IMR-90 (cell line): ENCODE results near the gene EIF1AD. TPM values are rescaled to one million over a fixed set of nuclear protein-coding genes. Genes with fewer than 3 reads are reported as not detected.

Experiments
- ATAC-seq: fragments of 200-7000 bp; cut with Tn5 transposase; 2 replicates; pipeline ENCODE4 v1.9.1; 2020; ENCODE audit warnings: low read depth, mild to moderate bottlenecking, moderate library complexity
- BruUV-seq: library from RNA; stranded (reverse); fragments of 400-500 nt; replicated peaks from 2 replicates; lab custom pipeline; 2021; lab: Mats Ljungman, UMichigan
- CTCF ChIA-PET: fragments of 300-600 bp; formaldehyde crosslinking; extraction: SDS; loops from one replicate; lab custom pipeline; 2021; ENCODE audit warnings: antibody characterized with exemption; lab: Yijun Ruan, JAX
- POLR2A ChIA-PET: fragments of 300-600 bp; sonication (Branson Sonifier 250); formaldehyde crosslinking; loops from one replicate; lab custom pipeline; 2022; ENCODE audit warnings: antibody characterized with exemption; ENCODE audit not compliant: unreplicated experiment; lab: Charles Lee
- DNase-seq: peaks from one replicate; pipeline ENCODE4 v3.0.0; 2013
- H2AFZ ChIP-seq: replicated peaks from 2 replicates; pipeline ENCODE3; 2013; ENCODE audit warnings: low read length, mild to moderate bottlenecking; ENCODE audit not compliant: poor library complexity
- H2AK5ac ChIP-seq: 2 replicates; pipeline ENCODE4 v1.6.1; 2013; ENCODE audit warnings: low read depth, low read length, inconsistent platforms
- H2AK9ac ChIP-seq: replicated peaks from 2 replicates; pipeline ENCODE3; 2013; ENCODE audit warnings: mild to moderate bottlenecking, low read depth, low read length, moderate library complexity; ENCODE audit not compliant: poor library complexity
- H2BK120ac ChIP-seq: 2 replicates; pipeline ENCODE4 v1.6.1; 2013; ENCODE audit warnings: low read depth, low read length, inconsistent platforms
- H2BK15ac ChIP-seq: 3 replicates; pipeline ENCODE4 v1.6.1; 2013; ENCODE audit warnings: low read depth, low read length, inconsistent platforms
- H2BK20ac ChIP-seq: 2 replicates; pipeline ENCODE4 v1.6.1; 2013; ENCODE audit warnings: low read depth, mild to moderate bottlenecking, inconsistent platforms, low read length, moderate library complexity
- H2BK5ac ChIP-seq: 2 replicates; pipeline ENCODE4 v1.6.1; 2013; ENCODE audit warnings: mild to moderate bottlenecking, low read depth, low read length, inconsistent platforms; ENCODE audit not compliant: poor library complexity, severe bottlenecking
- H3K14ac ChIP-seq: replicated peaks from 2 replicates; pipeline ENCODE4 v1.6.1; 2013; ENCODE audit warnings: low read depth, low read length, inconsistent platforms
- H3K18ac ChIP-seq: 2 replicates; pipeline ENCODE4 v1.6.1; 2013; ENCODE audit warnings: low read depth, low read length, control low read depth
- H3K23ac ChIP-seq: 2 replicates; pipeline ENCODE4 v1.6.1; 2013; ENCODE audit warnings: low read depth, low read length, inconsistent platforms
- H3K27ac ChIP-seq: 2 replicates; pipeline ENCODE4 v1.5.1; 2013; ENCODE audit warnings: mild to moderate bottlenecking, control low read depth, low read length; ENCODE audit not compliant: insufficient read depth
- H3K27me3 ChIP-seq: 2 replicates; pipeline ENCODE4 v1.6.1; 2013; ENCODE audit warnings: low read length; ENCODE audit not compliant: control insufficient read depth, insufficient read depth
- H3K36me3 ChIP-seq: 2 replicates; pipeline ENCODE4 v1.6.1; 2013; ENCODE audit warnings: low read length, mixed read lengths; ENCODE audit not compliant: control insufficient read depth, insufficient read depth
- H3K4ac ChIP-seq: 2 replicates; pipeline ENCODE4 v1.6.1; 2013; ENCODE audit warnings: low read depth, low read length, inconsistent platforms
- H3K4me1 ChIP-seq: 2 replicates; pipeline ENCODE4 v1.6.1; 2013; ENCODE audit warnings: low read length, mixed read lengths; ENCODE audit not compliant: control insufficient read depth, insufficient read depth
- H3K4me2 ChIP-seq: 2 replicates; pipeline ENCODE4 v1.6.1; 2013; ENCODE audit warnings: low read depth, mild to moderate bottlenecking, control low read depth, low read length, moderate library complexity
- H3K4me3 ChIP-seq: 2 replicates; pipeline ENCODE4 v1.5.1; 2013; ENCODE audit warnings: low read depth, mild to moderate bottlenecking, control low read depth, low read length, moderate library complexity; ENCODE audit not compliant: insufficient read depth
- H3K56ac ChIP-seq: 2 replicates; pipeline ENCODE4 v1.6.1; 2013; ENCODE audit warnings: low read length, inconsistent platforms; ENCODE audit not compliant: insufficient read depth; ENCODE audit errors: extremely low read depth
- H3K79me1 ChIP-seq, 2 experiments: 2 replicates each; pipeline ENCODE4 v1.6.1; 2013; ENCODE audit warnings: low read length in 2 of 2, inconsistent platforms in 1 of 2, low read depth in 1 of 2
- H3K9ac ChIP-seq: 2 replicates; pipeline ENCODE4 v1.6.1; 2013; ENCODE audit warnings: low read depth, low read length, control low read depth
- H3K9me1 ChIP-seq: 2 replicates; pipeline ENCODE4 v1.6.1; 2013; ENCODE audit warnings: low read length, inconsistent platforms; ENCODE audit not compliant: insufficient read depth
- H3K9me3 ChIP-seq: 2 replicates; pipeline ENCODE4 v1.6.1; 2013; ENCODE audit warnings: low read length; ENCODE audit not compliant: control insufficient read depth, insufficient read depth
- H4K20me1 ChIP-seq: 2 replicates; pipeline ENCODE4 v1.6.1; 2013; ENCODE audit warnings: low read length, inconsistent platforms; ENCODE audit not compliant: insufficient read depth
- H4K5ac ChIP-seq: 2 replicates; pipeline ENCODE4 v1.6.1; 2013; ENCODE audit warnings: mild to moderate bottlenecking, low read depth, low read length, control low read depth
- H4K8ac ChIP-seq, 2 experiments: 2 replicates each; pipeline ENCODE4 v1.6.1; 2013; ENCODE audit warnings: low read depth in 2 of 2, low read length in 2 of 2, control low read depth in 1 of 2, inconsistent platforms in 1 of 2
- H4K91ac ChIP-seq: 2 replicates; pipeline ENCODE4 v1.6.1; 2013; ENCODE audit warnings: low read depth, low read length, inconsistent platforms; ENCODE audit not compliant: insufficient read depth
- CEBPB ChIP-seq: IDR thresholded peaks from 2 replicates; pipeline ENCODE4 v1.6.1; 2012; ENCODE audit warnings: low read depth, low read length, improper control_type of control experiment
- CHD1 ChIP-seq: IDR thresholded peaks from 2 replicates; pipeline ENCODE4 v1.6.1; 2012; ENCODE audit warnings: low read depth, low read length, improper control_type of control experiment
- MAFK ChIP-seq: IDR thresholded peaks from 2 replicates; pipeline ENCODE4 v1.6.1; 2012; ENCODE audit warnings: low read depth, low read length, improper control_type of control experiment
- MAZ ChIP-seq: IDR thresholded peaks from 2 replicates; pipeline ENCODE4 v1.6.1; 2012; ENCODE audit warnings: low read depth, mild to moderate bottlenecking, low read length, improper control_type of control experiment, moderate library complexity, borderline replicate concordance
- MXI1 ChIP-seq: IDR thresholded peaks from 2 replicates; pipeline ENCODE4 v1.6.1; 2012; ENCODE audit warnings: low read depth, mild to moderate bottlenecking, low read length, moderate library complexity, borderline replicate concordance
- RAD21 ChIP-seq: IDR thresholded peaks from 2 replicates; pipeline ENCODE4 v1.6.1; 2012; ENCODE audit warnings: low read length, improper control_type of control experiment
- RCOR1 ChIP-seq: IDR thresholded peaks from 2 replicates; pipeline ENCODE4 v1.6.1; 2012; ENCODE audit warnings: mild to moderate bottlenecking, low read length, improper control_type of control experiment; ENCODE audit not compliant: insufficient replicate concordance
- SMC3 ChIP-seq: fragments of 150-350 bp; IDR thresholded peaks from 2 replicates; pipeline ENCODE4 v1.6.1; 2016; ENCODE audit warnings: low read depth, mild to moderate bottlenecking, antibody characterized with exemption, low read length, moderate library complexity
- WGBS, 2 experiments: methylation state at CpG; one replicate each; pipeline versions ENCODE4 v1.1.5 to v1.1.7; 2013; ENCODE audit warnings: missing lambda C conversion rate in 2 of 2; ENCODE audit not compliant: insufficient read length in 1 of 2; ENCODE audit errors: extremely low coverage in 2 of 2; 5-methylcytosine and 5-hydroxymethylcytosine counted together
- dilution Hi-C: fragments of 300-500 bp; cut with HindIII; formaldehyde crosslinking; loops from one replicate; pipeline ENCODE4 v1.14.3; 2018; ENCODE audit warnings: low sequenced_read_pairs; ENCODE audit not compliant: unreplicated experiment
- in situ Hi-C: fragments of 300-500 bp; cut with MboI; formaldehyde crosslinking; loops from 3 replicates; pipeline ENCODE4 v1.14.3; 2019; ENCODE audit warnings: low sequenced_read_pairs, inconsistent platforms, mixed read lengths
- intact Hi-C: fragments of 100-400 bp; cut with micrococcal nuclease; formaldehyde crosslinking; loops from 2 replicates; pipeline ENCODE4 v1.10.0; 2022
- polyA plus RNA-seq, 3 experiments: library from polyadenylated mRNA; depleted of rRNA; stranded (reverse); fragments of >200 nt; gene quantifications; 2 replicates each; pipeline ENCODE4 v1.2.3, GENCODE V29; 2012; ENCODE audit warnings: low replicate concordance in 1 of 3
- total RNA-seq: library from RNA; depleted of rRNA; stranded (reverse); fragments of >200 nt; gene quantifications from 2 replicates; pipeline ENCODE4 v1.2.3, GENCODE V29; 2012
- TF ChIP-seq, protein P1 (sequence below): fragments of 150-350 bp; IDR thresholded peaks from 2 replicates; pipeline ENCODE4 v1.6.1; 2016; ENCODE audit warnings: low read depth, mild to moderate bottlenecking, low read length, moderate library complexity, borderline replicate concordance
- TF ChIP-seq, protein P2 (sequence below): conservative IDR thresholded peaks from 2 replicates; pipeline ENCODE4 v1.5.1; 2012; ENCODE audit warnings: mild to moderate bottlenecking, low read depth, low read length, improper control_type of control experiment

The EIF1AD gene
- total and polyA plus RNA-seq, 2 of the 4 experiments (the other 2 are of a cell fraction): 32.5 to 62.6 TPM

DNA sequence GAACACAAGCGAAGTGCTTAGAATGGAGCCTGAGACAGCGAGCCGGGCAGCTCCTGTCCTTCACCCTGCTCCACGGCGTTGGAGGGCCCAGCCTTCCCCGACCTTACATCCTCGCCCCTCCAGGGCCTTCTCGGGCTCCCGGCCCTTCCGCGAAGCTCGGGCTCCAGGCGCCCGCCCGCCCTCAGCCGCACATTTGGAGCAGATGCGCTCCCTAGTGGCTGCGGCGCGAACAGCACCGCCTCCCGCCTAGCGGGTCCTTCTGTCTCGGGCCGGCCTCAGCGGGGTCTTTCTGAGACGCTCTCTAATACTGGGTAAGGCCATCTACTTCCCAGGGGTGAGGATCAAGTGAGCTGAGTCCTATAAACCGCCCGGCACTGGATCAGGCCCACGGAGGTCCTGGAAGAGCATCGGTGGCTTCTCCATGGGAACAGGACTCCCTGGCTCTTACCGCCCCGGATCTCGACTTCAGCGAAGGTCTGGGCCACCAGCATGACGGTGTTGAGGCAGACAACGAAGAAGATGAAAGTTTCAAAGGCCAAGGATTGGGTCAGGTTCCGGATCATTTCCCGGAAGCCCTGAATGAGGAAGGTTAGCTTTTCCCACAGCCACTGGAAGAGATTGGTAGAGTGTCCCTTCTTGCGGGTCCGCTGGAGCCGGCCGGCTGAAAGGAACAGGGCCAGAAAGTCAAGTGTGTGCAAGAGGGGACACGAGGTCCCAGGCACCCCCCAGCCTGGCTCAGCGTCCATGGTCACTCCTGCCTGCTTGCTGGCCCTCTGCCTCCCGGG is 20.6 kb upstream of the EIF1AD start:
- H2BK15ac ChIP-seq: no peak overlapping the region
- no peak overlapping the region for H3K4me3 ChIP-seq
- no peak overlapping the region for H2BK20ac ChIP-seq
- peaks cover 9% of the 10 kb centered on the region for H3K4me1 ChIP-seq
- peak overlapping the region; percentile 71 for H3K4me2 ChIP-seq
- dilution Hi-C loops (no loop called here), intact Hi-C loops (no loop called here), in situ Hi-C loops (no loop called here)
- H2AK9ac ChIP-seq: peak overlapping the region; percentile 79
- no peaks in the 10 kb centered on the region for H3K9me3 ChIP-seq
- H3K56ac ChIP-seq: no peak overlapping the region
- H4K8ac ChIP-seq: peak overlapping the region; percentile 62 to 97
- H3K27me3 ChIP-seq: no peaks in the 10 kb centered on the region; the same call in 1 of the 2 replicates
- H2AFZ ChIP-seq: peak overlapping the region; percentile 98
- H3K36me3 ChIP-seq: no peaks in the 10 kb centered on the region
- POLR2A ChIA-PET: no interaction called here
- H3K79me1 ChIP-seq: peaks cover 0 to 4% of the 10 kb centered on the region in 2 experiments; a peak in 1 of 4 replicates
- peak overlapping the region; percentile 72; the same call in 1 of the 2 replicates for H2BK120ac ChIP-seq
- no peak overlapping the region for H3K27ac ChIP-seq
- H4K5ac ChIP-seq: peak overlapping the region; percentile 88
- H4K91ac ChIP-seq: peak overlapping the region; percentile 76; the same call in 1 of the 2 replicates
- H2AK5ac ChIP-seq: 0 out of 2 replicates have a peak overlapping the region, but pooled peaks have one; percentile 17
- 18% methylated on average over 16 of the region's 46 CpGs; no CpG with 5 or more reads in 1 of the 2 experiments for WGBS, 2 experiments
- ATAC-seq (peak; percentile 95), DNase-seq (peak; percentile 29)
- no peak overlapping the region; the same call in 1 of the 2 replicates for H3K14ac ChIP-seq
- peak overlapping the region; percentile 33; the same call in 1 of the 2 replicates for H3K18ac ChIP-seq
- H4K20me1 ChIP-seq: no peaks in the 10 kb centered on the region
- no TSS peak for BruUV-seq
- no peak overlapping the region for H3K23ac ChIP-seq
- peak; percentile 49 for TF ChIP-seq SMC3
- no peak for TF ChIP-seq CHD1
- TF ChIP-seq MXI1: no peak
- no peak for TF ChIP-seq MAFK
- TF ChIP-seq CEBPB: no peak
- peak; percentile 70 for TF ChIP-seq RAD21
- TF ChIP-seq RCOR1: no peak
- TF ChIP-seq, protein P1, sequence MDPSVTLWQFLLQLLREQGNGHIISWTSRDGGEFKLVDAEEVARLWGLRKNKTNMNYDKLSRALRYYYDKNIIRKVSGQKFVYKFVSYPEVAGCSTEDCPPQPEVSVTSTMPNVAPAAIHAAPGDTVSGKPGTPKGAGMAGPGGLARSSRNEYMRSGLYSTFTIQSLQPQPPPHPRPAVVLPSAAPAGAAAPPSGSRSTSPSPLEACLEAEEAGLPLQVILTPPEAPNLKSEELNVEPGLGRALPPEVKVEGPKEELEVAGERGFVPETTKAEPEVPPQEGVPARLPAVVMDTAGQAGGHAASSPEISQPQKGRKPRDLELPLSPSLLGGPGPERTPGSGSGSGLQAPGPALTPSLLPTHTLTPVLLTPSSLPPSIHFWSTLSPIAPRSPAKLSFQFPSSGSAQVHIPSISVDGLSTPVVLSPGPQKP: no peak
- TF ChIP-seq MAZ: peak; percentile 74; the same call in 1 of the 2 replicates
- TF ChIP-seq, protein P2, sequence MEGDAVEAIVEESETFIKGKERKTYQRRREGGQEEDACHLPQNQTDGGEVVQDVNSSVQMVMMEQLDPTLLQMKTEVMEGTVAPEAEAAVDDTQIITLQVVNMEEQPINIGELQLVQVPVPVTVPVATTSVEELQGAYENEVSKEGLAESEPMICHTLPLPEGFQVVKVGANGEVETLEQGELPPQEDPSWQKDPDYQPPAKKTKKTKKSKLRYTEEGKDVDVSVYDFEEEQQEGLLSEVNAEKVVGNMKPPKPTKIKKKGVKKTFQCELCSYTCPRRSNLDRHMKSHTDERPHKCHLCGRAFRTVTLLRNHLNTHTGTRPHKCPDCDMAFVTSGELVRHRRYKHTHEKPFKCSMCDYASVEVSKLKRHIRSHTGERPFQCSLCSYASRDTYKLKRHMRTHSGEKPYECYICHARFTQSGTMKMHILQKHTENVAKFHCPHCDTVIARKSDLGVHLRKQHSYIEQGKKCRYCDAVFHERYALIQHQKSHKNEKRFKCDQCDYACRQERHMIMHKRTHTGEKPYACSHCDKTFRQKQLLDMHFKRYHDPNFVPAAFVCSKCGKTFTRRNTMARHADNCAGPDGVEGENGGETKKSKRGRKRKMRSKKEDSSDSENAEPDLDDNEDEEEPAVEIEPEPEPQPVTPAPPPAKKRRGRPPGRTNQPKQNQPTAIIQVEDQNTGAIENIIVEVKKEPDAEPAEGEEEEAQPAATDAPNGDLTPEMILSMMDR: peak; percentile 84
- peaks cover 5% of the 10 kb centered on the region; the same call in 1 of the 2 replicates for H3K9me1 ChIP-seq
- peak overlapping the region; percentile 86 for H3K4ac ChIP-seq
- H3K9ac ChIP-seq: no peak overlapping the region; the same call in 1 of the 2 replicates
- H2BK5ac ChIP-seq: no peak overlapping the region
- CTCF ChIA-PET: interaction anchor here (0.6 to 1.8 kb wide), 7 partner anchors 14 to 207 kb away, joined by 3 to 5 read pairs (median 3); partner anchors contain the start of gene SF3B2
